Subcutaneous adipose tissue (tissue), 4 donors: ENCODE data around the gene NNT. TPM values are rescaled to one million over a fixed set of nuclear protein-coding genes. Genes with fewer than 3 reads are reported as not detected.

ENCODE experiments used
- CTCF ChIP-seq: fragments of 450-650 bp; IDR thresholded peaks from one replicate; pipeline ENCODE4 v1.5.1; 2016; ENCODE audit warnings: low read depth, mild to moderate bottlenecking, control low read depth, antibody characterized with exemption, moderate library complexity
- total RNA-seq, 4 donors: library from RNA; depleted of rRNA; stranded (reverse); fragments of >200 nt; gene quantifications; one replicate each; pipeline ENCODE4 v1.1.0, GENCODE V29; 2016

NNT gene
- total RNA-seq, 4 donors from 2014 or later, result 93.8 to 136 (median 102) TPM

- no peak for TF ChIP-seq CTCF
These were observed 74.3 kb downstream of the NNT start for GRCh38 chr5:43677253-43677652.

GRCh38 chr5:43679214-43679613, 76.2 kb downstream of the NNT start:
- TF ChIP-seq CTCF, result no peak

- TF ChIP-seq CTCF, result no peak
These were observed 77.3 kb downstream of the NNT start for GRCh38 chr5:43680286-43680685.

- no peak for TF ChIP-seq CTCF
These were observed 81.0 kb downstream of the NNT start for GRCh38 chr5:43683884-43684471.

GRCh38 chr5:43685252-43685950, 82.4 kb downstream of the NNT start:
- no peak for TF ChIP-seq CTCF

GRCh38 chr5:43687275-43687674, 84.3 kb downstream of the NNT start:
- no peak for TF ChIP-seq CTCF

GRCh38 chr5:43691275-43691674, 88.3 kb downstream of the NNT start:
- no peak for TF ChIP-seq CTCF
